Esophagus muscularis mucosa (tissue), 4 donors: Measurements from ENCODE around the gene FRK. TPM values are rescaled to one million over a fixed set of nuclear protein-coding genes. Genes with fewer than 3 reads are reported as not detected.

Experiments used
- DNase-seq: peaks from one replicate; pipeline ENCODE4 v3.0.0-alpha.2; 2017; ENCODE audit errors: extremely low spot score
- H3K27ac ChIP-seq, 4 donors: fragments of 200-600 bp; sonication (generic); replicated peaks in 1 of 4; 1 replicate in 3 of 4; 2 replicates in 1 of 4; pipeline ENCODE4 v1.5.1; 2016 to 2019; ENCODE audit warnings: mild to moderate bottlenecking in 1 of 4
- H3K27me3 ChIP-seq, 4 donors: fragments of 200-600 bp; sonication (generic); one replicate each; pipeline versions ENCODE4 v1.5.1 to v1.6.0; 2016 to 2019
- H3K36me3 ChIP-seq, 4 donors: fragments of 200-600 bp; sonication (generic); one replicate each; pipeline ENCODE4 v1.5.1; 2016 to 2019
- H3K4me1 ChIP-seq, 4 donors: fragments of 200-600 bp; sonication (generic); one replicate each; pipeline ENCODE4 v1.5.1; 2016 to 2019
- H3K4me3 ChIP-seq, 4 donors: fragments of 200-600 bp; sonication (generic); 1 replicate in 2 of 4; 2 replicates in 2 of 4; pipeline ENCODE4 v1.5.1; 2016 to 2019; ENCODE audit warnings: mild to moderate bottlenecking in 4 of 4, moderate library complexity in 1 of 4
- H3K9me3 ChIP-seq, 4 donors: fragments of 200-600 bp; sonication (generic); 1 replicate in 3 of 4; 2 replicates in 1 of 4; pipeline ENCODE4 v1.5.1; 2016 to 2019
- EP300 ChIP-seq: sonication (generic); formaldehyde crosslinking; IDR thresholded peaks from one replicate; pipeline ENCODE4 v1.6.1; 2017; ENCODE audit warnings: antibody characterized with exemption
- POLR2A ChIP-seq: fragments of 450-650 bp; IDR thresholded peaks from one replicate; pipeline ENCODE4 v1.6.1; 2017; ENCODE audit warnings: antibody characterized with exemption, moderate library complexity, mild to moderate bottlenecking, low read depth
- POLR2AphosphoS5 ChIP-seq, 2 donors: sonication (generic); formaldehyde crosslinking; IDR thresholded peaks; one replicate each; pipeline ENCODE4 v1.6.1; 2017; ENCODE audit warnings: antibody characterized with exemption in 2 of 2
- WGBS: methylation state at CpG from one replicate; pipeline ENCODE4 v1.1.5; 2018; 5-methylcytosine and 5-hydroxymethylcytosine counted together
- intact Hi-C: fragments of 100-400 bp; cut with DNase I; formaldehyde crosslinking; loops from one replicate; pipeline ENCODE4 v1.15.1; 2023
- total RNA-seq, 4 donors: library from RNA; depleted of rRNA; stranded (reverse); fragments of >200 nt; gene quantifications; one replicate each; pipeline versions ENCODE4 v1.1.0 to v1.2.1, GENCODE V29; 2016
- TF ChIP-seq, protein P1 (sequence below), 3 experiments: fragments of 200-600 bp in 2 of 3; fragments of 450-650 bp in 1 of 3; sonication (generic) in 2 of 3; IDR thresholded peaks; one replicate each; pipeline ENCODE4 v1.5.1; 2017 to 2019; ENCODE audit warnings: antibody characterized with exemption in 3 of 3, mild to moderate bottlenecking in 2 of 3, moderate library complexity in 1 of 3

Gene FRK
- total RNA-seq, 4 donors from 2014 or later: 0.17 to 0.57 (median 0.40) TPM

DNA sequence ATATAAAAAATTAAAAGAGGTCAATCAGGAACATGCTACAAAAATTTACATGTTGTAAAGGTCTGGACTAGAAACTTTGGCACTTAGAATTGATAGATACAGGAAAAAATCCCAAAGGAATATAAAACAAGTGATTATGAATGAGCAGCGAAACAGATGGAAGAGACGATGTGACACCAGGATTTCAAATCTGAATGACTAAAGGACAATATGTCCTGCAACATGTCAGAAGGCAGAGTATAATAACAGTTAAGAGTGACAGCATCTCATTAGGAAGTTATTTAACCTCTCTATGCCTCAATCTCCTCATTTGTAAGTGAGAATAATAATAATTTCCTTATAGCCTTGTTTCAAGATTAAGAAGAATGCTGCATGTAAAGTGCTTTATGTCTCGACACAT is 50.3 kb downstream of the FRK start:
- no peaks in the 10 kb centered on the region for H3K36me3 ChIP-seq
- H3K4me1 ChIP-seq: peaks cover 10 to 26% (median 12%) of the 10 kb centered on the region in 4 donors
- TF ChIP-seq EP300: no peak
- TF ChIP-seq, protein P1, sequence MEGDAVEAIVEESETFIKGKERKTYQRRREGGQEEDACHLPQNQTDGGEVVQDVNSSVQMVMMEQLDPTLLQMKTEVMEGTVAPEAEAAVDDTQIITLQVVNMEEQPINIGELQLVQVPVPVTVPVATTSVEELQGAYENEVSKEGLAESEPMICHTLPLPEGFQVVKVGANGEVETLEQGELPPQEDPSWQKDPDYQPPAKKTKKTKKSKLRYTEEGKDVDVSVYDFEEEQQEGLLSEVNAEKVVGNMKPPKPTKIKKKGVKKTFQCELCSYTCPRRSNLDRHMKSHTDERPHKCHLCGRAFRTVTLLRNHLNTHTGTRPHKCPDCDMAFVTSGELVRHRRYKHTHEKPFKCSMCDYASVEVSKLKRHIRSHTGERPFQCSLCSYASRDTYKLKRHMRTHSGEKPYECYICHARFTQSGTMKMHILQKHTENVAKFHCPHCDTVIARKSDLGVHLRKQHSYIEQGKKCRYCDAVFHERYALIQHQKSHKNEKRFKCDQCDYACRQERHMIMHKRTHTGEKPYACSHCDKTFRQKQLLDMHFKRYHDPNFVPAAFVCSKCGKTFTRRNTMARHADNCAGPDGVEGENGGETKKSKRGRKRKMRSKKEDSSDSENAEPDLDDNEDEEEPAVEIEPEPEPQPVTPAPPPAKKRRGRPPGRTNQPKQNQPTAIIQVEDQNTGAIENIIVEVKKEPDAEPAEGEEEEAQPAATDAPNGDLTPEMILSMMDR (IDR thresholded peaks at IDR 0.05): no peak
- TF ChIP-seq POLR2AphosphoS5 (IDR thresholded peaks at IDR 0.05): no peak
- no peak for TF ChIP-seq POLR2A
- H3K4me3 ChIP-seq: no peak overlapping the region
- H3K9me3 ChIP-seq: no peaks in the 10 kb centered on the region
- 91% methylated on average over 3 of the region's 3 CpGs for WGBS
- H3K27ac ChIP-seq: no peak overlapping the region
- DNase-seq: no peak
- intact Hi-C loops: no loop called here
- H3K27me3 ChIP-seq: no peaks in the 10 kb centered on the region

DNA sequence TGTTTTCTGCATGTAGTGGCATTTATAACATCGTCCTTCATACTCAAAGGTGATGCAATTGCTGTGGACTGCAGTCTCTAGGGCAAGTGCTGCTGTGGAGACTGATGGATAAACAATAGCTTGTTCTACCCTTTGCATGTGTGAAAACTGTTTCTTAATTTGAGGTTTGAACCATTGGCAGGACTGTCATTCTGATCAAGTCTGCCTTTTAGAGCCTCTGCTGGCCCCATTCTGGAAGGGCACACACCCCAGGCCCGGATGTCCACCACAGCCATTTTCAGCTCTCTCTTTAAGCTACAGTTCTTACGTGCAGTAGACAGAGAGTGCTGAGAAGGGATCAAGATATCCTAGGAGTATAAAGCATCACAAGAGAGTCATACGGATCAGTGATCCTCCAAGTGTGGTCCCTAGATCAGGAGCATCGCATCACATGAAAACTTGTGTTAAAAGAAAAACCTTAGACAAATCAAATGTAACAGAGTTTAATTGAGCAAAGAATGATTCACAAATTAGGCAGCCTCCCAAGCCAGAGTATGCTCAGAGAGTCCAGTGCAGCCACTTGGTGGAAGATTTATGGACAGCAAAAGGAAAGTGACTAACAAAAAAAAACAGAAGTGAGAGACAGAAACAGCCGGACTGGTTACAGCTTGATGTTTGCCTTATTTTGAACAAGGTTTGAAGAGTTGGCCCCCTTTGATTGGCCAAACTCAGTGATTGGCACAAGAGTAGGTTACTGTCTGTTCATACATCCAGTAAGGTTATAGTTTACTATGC is 52.0 kb downstream of the FRK start:
- intact Hi-C loops: no loop called here
- Histone ChIP-seq H3K4me1 (peaks cover 10 to 26% (median 11%) of the 10 kb centered on the region in 4 donors), H3K9me3 (no peaks in the 10 kb centered on the region), H3K27me3 (no peaks in the 10 kb centered on the region), H3K27ac (peak overlapping the region in 3 of 4 donors; percentile 1 to 47 (median 44)), H3K36me3 (no peaks in the 10 kb centered on the region), H3K4me3 (peak overlapping the region in 2 of 4 donors; percentile 2 to 7)
- no peak for DNase-seq
- WGBS: 24% methylated on average over 6 of the region's 6 CpGs
- TF ChIP-seq POLR2A: no peak
- TF ChIP-seq, protein P1 (IDR thresholded peaks at IDR 0.05): no peak
- TF ChIP-seq EP300: no peak
- TF ChIP-seq POLR2AphosphoS5 (IDR thresholded peaks at IDR 0.05): no peak

DNA sequence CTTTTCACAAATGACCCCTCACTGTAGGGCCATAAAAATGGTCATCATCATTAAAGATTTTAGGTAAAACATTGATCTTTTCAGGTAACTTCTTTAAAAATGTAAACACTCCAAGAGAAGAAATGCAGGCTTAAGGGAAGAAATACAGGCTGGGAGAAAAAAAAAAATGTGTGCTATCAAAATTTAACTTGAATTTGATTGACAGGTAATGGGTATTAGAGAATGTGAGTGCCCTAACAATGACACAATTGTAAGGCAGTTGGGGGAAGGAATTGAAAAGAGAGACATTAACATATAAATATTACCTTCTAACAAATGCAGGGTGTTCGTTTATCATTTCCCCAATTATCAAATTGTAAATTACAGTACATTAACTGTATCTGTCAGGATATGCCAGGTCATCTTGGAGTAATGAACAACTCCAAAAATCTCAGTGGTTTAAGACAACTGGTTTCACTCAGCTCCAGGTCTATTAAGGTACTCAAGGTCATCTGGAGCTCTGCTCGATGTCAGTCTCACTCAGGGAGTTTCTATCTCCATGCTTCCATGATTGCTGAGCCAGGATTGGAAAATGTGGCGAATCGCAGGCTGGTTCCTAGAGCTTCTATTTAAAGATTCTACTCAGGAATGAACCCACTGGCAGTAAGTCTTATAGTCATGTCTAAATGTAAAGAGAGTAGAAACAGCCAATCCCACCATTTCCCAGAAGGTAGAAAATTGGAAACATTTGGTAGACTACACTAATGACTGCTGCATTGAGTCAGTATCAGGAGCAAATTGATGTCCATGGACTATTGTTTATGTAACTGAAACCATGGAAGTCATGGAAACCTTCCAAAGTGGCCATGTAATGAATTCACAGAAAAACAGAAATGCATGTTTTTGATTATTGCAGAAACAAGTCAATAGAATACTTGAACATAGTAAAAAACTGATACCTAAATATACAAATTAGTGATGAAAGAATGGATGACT is 55.6 kb downstream of the FRK start:
- Histone ChIP-seq H3K36me3 (no peaks in the 10 kb centered on the region), H3K9me3 (no peaks in the 10 kb centered on the region), H3K4me1 (peaks cover 10 to 14% (median 11%) of the 10 kb centered on the region in 4 donors), H3K4me3 (no peak overlapping the region), H3K27me3 (no peaks in the 10 kb centered on the region), H3K27ac (no peak overlapping the region)
- intact Hi-C loops: no loop called here
- DNase-seq: no peak
- 83% methylated on average over 4 of the region's 4 CpGs for whole genome bisulfite sequencing
- TF ChIP-seq POLR2AphosphoS5 (IDR thresholded peaks at IDR 0.05) (no peak), POLR2A (no peak), EP300 (no peak)
- TF ChIP-seq, protein P1 (IDR thresholded peaks at IDR 0.05): no peak

DNA sequence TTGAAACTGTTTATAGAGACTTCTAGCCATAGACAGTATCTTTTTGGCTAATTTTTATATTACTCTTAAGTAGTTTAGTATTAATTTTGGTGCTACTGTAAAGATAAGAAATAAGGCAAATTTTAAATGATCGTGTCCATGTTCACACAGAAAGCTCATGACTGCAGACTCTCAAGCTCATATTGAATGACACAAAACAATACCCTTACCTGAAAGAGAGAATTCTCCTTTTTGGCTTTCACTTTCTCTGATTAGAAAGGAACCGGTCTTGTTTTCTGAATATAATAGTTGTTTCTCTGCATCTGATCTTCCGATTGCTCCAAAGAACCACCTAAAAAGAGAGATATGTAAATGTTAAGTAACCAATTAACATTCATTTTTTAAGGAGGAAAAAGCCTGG is 57.0 kb downstream of the FRK start:
- Histone ChIP-seq H3K9me3 (no peaks in the 10 kb centered on the region), H3K36me3 (no peaks in the 10 kb centered on the region), H3K4me1 (peaks cover 5 to 8% (median 6%) of the 10 kb centered on the region in 4 donors), H3K4me3 (no peak overlapping the region), H3K27me3 (no peaks in the 10 kb centered on the region), H3K27ac (no peak overlapping the region)
- intact Hi-C loops: no loop called here
- 68% methylated on average over 3 of the region's 3 CpGs for WGBS
- no peak for DNase-seq
- TF ChIP-seq POLR2A (no peak), EP300 (no peak), POLR2AphosphoS5 (IDR thresholded peaks at IDR 0.05) (no peak)
- TF ChIP-seq, protein P1 (IDR thresholded peaks at IDR 0.05): no peak
